ENCODE data around the gene NFATC1.

The NFATC1 gene

DNA sequence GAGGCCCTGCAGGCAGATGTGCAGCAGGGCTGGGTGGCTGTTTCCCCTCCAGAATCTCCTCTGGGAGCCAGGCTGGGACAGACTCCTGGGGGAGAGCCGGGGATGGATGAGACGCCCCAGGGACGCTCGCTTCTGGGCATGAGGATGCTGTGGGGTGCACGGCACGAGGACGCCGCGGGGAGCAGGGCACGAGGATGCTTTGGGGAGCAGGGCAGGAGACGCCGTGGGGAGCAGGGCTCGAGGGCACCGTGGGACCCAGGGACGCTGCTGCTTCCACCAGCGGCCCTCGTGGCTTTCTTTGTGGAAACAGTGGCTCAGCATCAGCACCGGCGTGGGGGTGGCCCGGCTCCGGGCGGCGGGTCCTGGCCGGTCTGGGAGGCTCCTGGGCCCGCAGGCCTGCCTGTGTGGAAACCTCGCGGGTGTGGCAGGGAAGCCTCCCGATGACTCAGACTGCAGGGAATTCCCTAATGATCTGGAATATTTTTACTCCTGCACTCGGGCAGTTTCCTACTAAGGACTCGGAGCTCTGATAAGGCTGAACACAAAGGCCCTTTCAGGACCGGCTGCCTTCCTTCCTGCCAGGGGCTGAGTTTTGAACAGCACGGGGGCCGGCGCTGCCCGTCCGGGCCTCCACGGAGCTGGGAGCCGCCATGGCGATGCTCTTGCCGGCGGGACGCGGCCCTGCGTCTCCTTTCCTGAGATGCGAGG, 62.6 kb downstream of the NFATC1 start:
- no peak for DNase-seq (ENCODE audit: low read depth)

DNA sequence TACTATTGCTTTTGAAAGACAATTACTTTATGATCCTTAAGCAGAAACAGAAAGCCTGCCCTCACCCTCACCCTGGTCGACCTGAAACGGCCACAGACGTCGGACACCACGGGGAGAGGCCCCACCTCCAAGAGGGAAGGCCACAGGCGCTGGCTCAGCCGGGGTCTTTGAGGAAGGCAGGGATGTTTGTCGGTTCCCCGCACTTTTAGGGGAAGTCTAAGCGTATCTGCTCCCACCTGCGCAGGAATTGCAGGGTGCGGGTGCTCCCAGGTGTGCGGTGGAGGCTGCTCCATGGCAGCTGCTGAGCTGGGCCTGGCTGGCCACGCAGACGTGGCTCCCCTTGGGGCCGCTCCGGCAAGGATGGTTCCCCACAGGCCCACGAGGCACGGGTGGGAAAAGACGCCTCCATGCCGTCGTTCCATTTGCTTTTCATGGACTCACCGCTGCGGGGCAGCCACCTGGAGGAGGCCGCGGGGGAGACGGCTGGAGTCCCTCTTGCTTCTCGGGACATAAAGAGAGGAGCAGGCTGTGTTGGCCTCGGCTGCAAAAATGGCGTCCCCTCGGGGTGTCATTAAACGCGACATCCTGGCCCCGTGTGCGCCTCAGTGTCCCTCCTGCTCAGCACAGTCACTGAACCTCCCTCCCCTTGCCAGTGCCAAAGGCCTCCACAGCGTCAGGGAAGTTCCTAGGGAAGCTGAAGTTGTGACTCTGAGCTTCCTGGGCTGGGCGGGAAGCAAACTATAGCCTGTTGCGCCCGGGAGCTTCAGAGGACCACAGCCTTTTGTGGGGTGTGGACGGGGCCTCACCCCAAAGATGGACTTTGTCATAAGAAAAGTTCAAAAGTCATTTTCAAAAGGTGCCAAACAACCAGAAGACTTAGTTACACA, 63.4 kb downstream of the NFATC1 start:
- DNase-seq (ENCODE audit: low read depth): no peak

DNA sequence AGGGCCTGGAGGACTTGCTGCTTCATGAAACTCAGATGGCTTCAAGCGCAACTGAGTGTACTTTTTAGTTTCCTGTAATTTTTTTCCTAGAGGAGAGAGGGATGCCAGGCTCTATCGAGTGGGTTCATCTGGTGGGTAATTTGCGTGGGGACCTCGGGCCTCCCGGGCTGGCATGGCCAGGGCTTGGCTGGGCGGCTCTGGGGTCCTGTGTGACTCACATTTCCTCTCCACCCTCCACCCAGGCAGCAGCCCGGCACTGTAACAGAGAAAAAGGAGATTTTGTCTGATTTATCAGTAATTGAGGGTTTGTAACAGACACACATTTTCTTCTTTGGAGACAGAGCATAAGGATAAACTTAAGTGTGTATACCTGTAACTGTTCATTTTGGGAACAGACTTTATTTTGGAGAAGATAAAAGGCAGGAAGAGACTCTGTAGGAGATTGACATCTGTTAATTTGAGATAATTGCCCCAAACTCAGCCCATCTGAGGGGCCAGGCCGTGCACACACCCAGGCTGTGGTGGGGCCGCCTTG, 64.3 kb downstream of the NFATC1 start:
- DNase-seq (ENCODE audit: low read depth): no peak

DNA sequence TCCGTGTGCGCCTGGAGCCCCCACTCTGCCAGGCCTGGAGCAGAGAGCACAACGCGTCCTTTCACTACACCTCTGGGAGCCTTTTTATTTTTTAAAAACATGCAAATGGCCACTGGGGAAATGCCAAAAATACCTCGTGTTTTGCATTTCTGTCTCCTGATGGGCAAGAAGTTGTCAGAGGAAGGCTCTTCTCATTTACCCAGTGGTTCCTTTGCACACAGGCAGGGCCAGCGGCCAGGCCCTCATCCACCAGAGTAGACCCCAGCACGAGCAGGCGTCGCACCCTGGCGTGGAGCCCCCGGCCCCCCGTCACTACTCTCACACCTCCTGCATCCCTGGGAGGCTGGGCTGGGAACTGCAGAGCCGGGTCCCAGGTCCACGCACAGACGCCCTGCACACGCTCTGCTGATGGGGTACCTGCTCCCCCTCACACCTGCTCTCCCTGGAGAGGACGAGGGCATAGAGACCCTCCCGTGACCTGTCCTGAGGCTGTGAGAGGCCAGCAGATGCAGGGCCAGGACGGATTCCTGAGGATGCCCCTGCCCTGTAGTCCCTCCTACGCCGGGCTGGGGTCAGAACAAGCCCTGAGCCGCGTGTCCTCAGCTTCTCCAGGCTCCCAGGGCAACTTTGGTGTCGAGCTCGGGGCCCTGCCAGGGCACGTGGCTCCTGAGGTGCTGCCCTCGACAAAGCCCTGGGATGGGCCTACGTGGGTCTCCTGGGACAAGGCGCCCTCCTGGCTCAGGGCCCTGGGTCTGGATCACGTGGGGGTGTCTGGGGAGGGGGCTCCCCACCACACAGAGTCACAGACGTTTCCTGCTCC, 65.0 kb downstream of the NFATC1 start:
- DNase-seq (ENCODE audit: low read depth): no peak

DNA sequence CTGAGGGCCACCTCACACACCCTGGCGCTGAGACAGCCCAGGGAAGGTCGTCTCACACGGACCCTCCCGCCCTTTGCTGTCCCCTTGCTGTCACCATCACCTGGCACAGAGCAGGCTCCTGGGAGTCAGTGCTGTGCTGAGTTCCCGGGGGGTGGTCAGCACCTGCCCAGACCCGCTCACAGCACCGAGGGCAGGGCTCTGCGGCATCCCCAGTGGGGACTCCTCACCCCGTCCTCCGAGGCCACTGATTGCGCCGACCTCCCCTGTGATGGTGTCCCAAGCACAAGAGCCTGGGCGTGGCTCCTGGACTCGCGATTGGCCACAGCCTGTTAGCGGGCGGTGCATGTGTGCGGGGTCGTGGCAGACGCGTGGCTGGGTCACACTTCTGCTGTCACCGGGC, 65.9 kb downstream of the NFATC1 start:
- no peak for DNase-seq (ENCODE audit: low read depth)

DNA sequence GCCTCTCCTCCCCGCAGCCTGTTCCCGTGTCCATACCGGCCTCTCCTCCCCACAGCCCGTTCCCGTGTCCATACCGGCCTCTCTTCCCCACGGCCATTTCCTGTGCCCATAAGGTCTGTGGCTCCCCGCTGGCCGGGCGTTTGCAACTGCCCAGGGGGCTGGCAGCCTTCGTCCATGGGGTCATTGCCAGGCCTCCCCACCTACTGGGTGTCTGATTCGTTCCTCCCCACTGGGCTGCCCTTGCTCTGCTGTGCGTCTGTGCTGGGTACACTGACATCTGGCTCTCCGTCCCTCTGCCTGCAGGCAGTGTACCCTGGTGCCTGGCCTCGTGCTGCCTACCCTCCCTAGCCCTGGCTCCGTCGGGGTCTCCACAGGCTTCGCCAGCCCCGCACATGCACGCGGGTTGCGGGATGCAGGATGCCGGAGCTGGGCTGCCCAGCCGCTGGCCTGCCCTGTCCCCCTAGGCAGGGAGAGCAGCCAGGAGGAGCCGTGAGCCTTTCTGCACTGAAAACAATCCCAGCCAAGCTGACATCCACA, 67.8 kb downstream of the NFATC1 start:
- DNase-seq (ENCODE audit: low read depth): no peak

DNA sequence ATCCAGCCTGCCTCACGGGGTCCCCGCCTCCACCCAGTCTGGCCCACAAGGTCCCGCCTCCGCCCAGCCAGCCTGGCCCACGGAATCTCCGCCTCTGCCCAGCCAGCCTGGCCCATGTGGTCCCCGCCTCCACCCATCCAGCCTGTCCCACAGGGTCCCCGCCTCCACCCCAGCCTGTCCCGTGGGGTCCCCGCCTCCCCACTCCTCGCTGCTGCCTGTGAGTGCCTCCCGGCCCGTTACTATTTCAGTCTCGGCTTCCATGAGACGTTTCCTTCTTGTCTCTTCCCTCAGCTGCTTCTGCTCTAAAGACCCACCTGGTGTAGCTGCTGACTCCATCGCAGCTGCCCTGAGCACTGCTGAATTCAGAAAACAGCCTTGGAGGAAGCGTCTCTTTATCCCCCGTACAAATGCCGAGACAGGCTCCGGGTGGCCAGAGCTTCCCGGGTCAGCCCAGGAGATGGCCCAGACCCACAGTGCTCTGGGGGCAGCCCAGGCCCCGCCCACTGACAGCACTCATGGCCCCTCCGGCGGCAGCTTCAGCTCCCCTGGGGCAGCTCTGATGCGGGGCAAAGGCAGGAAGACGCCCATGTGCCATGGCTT, 69.8 kb downstream of the NFATC1 start:
- DNase-seq (ENCODE audit: low read depth): no peak

DNA sequence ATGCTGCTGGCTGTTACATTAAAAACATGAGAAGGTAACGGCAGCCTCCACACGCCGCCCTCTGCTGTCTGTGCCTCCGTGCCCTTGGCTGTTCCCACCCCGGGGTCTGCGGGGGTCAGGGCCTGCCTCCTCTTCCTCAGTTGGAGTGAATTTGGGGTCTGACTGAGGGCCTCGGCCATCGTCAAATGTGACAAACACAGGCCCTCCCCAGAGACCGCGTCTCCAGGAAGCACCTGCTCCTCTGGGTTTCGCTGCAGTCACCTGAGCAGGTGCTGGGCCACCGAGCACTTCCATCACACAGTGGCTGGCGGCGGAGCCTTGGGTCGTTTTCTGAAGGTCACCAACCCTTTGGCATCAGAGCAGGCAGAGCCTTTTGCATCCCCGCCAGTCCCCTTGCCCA, 70.9 kb downstream of the NFATC1 start:
- no peak for DNase-seq (ENCODE audit: low read depth)

DNA sequence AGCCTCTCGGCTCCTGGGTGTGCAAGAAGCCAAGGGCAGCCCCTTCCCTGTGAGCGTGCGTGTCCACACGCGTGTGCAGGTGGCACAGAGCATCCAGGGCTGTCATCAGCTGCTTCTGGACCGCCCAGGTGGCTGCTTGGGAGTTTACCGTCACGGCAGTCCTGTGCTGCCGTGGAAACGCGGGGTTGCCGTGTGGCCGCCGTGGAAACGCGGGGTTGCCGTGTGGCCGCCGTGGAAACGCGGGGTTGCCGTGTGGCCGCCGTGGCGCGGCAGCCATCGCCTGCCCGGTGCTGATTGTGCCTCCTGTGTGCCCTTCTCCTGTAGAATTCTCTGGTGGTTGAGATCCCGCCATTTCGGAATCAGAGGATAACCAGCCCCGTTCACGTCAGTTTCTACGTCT, 71.4 kb downstream of the NFATC1 start:
- no peak for DNase-seq (ENCODE audit: low read depth)

DNA sequence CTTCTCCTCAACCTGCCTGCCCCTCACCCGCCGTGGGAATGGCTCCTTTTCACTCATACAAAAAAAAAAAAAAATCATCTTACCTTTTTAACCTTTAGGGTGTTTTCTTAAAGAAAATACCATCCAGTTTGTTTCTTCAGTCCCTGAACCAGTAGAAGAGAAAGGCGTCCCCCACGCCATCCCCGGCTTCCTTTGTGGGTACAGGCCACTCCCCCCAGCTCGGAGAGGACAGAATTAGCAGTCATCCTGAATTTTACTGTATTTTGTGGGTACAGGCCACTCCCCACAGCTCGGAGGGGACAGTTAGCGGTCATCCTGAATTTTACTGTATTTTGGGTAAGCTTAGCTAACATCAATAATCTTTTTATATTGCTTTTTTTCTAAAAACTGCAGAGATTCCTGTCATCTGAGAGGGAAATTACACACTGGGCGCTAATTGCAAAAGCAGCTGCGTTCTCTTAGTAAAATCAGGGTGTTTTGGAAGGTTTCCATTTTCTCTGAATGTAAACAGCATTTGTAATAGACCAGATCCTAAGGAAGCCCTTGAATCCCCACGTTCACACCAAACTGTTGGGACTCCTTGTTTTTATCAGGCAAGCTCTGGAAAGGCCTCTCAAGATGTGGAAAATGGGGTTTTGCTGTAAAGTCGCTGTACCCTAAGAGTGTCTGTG, 72.5 kb downstream of the NFATC1 start:
- no peak for DNase-seq (ENCODE audit: low read depth)

DNA sequence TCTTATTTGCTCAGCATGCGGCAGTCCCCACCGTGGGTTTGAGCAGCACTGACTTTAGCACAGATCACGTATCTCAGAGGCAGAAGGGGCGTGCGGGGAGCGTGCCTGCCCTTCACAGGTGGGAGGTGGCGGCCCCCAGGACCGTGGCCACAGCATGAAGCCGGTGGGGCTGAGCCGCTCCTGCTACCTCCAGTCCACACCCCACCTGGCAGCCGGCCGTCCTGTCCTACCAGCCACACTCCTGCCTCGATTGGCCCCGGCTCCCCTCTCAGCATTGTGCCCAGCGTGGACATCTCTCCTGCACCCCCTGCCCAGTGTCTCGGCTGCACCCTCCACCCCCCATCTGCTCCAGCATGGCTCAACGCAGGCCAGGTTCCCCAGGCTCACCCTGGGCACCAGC, 73.6 kb downstream of the NFATC1 start:
- DNase-seq (ENCODE audit: low read depth): no peak

DNA sequence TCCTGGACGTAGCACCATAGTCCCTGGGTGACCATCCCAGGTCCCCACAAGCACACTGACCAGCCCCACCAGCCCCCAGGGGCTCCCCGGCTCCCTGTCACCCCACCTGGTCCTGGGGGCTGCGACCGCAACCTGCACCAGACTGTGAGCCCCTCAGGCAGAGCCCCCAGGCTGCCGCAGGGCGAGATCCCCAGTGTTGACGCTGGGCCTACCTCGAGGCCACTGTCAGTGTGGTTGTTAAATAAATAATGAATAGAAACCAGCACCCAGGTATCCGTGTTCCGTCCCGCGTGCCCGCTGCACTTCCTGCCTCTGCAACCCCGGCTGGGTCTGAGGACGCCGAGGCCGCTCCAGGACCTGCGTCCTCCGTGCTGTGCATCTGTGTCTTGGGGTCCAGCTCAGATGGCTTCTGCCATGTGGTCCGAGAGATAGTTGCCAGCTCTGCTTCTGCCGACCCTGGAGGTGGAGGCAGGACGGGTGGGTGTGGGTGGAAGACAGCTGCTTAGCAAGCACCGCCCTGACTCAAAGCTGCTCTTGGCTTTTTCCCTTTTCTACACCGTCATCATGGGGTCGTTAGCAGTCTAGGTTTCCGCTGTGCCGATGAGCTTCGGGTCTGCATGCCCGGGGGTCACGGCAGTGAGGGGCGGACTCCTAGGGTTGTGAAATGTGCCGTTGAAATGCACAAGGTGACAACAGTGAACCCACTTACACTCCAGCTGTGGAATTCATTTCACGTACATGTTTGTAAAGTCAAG, 74.2 kb downstream of the NFATC1 start:
- no peak for DNase-seq (ENCODE audit: low read depth)

DNA sequence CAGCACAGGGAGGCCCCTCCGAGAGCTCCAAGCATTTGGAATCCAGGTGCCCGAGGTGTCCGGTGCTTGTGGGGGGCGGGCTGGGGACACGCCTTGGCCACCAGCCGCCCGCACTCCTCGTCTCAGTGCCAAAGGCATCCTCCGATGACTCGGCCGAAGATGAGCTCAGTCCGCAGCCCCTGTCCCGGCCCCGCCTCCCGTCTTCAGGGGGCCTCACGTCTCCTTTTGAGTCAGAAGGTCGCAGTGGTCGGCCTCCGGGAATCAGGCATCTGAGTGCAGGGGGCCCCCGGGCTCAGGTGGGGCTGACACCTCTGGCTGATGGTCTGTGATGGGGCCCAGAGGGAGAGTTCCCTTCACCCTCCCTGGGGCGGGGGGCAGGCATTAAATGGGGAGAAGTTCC, 74.8 kb downstream of the NFATC1 start:
- DNase-seq (ENCODE audit: low read depth): no peak

DNA sequence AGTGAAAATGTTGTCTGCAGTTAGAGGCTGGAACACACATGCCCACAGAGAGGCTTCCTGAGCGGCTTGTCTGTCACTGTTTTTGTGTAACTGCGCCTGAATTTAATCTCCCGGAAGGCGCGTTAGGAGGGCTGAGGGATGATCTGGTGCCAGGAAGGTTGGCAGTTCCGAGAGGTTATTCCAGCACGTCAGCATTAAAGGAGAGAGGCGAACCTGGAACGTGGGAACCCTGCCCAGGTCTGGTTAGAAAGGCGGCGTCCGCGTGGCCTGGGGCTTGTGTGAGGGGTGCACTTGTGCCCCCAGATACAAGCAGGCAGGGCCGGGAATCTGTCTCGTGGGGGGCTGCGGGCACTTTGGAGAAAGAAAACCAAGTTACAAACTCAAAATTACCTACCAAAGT, 75.3 kb downstream of the NFATC1 start:
- DNase-seq (ENCODE audit: low read depth): no peak

DNA sequence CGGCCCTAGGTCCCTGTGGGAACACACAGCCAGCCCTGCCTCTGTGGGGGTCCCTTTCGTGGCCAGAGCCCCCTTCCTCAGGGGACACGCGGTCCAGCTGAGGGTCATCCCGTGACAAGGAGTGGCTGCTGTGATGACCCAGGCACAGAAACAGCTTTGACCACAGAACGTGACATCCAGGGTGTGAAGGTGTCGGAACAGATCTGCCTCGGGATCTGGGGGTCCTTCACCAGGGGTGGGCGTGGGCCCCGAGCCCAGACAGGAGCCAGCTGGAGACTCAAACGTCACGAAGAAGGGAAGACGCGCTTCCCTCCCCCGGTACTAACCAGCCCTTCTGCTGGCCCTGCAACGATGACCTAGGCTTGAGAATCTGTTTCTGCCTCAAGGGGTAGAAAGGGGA, 75.9 kb downstream of the NFATC1 start:
- DNase-seq (ENCODE audit: low read depth): no peak

DNA sequence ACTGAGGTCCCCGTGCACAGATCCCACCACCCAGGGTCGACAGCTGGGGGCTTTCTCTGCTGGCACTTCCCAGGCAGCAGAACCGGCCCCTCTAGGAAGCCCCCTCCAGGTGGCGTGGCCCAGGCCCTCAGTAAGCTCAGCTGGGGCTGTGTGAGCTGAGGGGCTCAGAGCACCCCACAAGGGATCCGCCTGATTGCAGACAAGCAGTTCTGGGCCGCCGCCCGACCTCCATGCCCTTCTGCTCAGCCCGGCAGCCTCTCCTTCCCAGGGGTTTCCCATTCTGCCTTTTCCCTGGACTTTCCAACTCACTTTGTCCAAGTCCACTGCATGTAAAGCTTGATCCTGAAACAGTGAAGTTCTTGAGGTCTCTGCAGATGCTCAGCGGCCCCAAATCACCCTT, 76.4 kb downstream of the NFATC1 start:
- no peak for DNase-seq (ENCODE audit: low read depth)

DNA sequence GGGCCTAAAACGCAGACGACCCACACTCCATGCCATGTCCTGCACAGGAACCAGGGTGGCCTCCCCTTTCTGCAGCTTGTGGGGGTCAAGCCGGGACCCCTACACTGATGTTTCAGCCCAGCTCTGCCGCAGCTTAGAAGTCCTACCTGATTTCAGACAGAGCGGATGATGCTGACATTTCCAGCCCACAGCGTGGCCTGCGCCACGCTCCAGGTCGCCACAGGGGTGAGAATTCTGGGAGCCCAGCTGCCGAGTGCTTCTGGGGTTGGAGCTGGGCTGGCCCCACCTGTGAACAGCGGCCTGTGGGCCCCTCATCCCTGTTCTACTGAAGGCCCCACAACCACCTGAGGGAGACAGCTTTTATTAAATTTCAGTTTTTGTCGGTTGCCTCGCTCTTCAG, 77.2 kb downstream of the NFATC1 start:
- DNase-seq (ENCODE audit: low read depth): no peak

DNA sequence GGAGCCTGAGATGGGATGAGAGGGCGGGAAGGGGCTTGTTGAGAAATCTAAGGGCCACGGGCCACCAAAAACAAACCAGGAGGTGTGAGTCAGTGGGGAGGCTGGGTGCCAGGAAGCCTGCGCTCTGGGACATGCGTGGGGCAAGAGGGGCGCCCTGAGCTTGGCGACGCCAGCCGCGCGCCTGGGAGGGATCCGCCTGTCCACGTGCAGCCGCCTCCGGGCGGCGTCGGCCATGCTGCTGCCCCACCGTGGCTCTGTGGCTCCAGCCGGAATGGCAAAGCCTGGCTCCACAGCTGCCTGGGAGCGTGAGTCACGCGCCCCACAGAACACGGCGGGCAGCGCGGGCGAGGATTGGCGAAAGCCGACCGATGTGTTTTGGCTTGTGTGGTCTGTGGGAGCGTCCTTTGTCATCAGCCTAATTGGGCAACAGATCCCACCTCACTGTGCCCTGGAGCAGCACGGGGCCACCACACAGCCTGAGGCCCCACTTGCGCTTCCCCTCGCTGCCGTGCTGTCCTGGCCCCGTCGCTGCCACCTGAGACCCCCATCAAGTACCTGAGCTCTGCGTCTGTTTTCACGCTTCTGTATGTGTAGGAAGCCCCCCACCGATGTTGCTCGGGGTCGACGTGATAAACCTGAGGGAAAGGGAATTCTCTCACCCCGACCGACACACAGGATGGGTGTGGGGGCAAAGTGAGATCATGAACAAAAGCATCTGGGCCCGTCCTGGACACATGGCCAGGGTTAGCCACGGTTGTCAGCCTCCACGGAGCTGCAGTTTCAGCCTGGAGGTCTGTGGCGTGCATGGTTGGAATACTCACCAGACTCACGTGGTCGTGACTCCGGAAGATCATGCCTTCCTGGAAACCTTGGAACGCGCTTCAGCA, 80.5 kb downstream of the NFATC1 start:
- no peak for DNase-seq (ENCODE audit: low read depth)

DNA sequence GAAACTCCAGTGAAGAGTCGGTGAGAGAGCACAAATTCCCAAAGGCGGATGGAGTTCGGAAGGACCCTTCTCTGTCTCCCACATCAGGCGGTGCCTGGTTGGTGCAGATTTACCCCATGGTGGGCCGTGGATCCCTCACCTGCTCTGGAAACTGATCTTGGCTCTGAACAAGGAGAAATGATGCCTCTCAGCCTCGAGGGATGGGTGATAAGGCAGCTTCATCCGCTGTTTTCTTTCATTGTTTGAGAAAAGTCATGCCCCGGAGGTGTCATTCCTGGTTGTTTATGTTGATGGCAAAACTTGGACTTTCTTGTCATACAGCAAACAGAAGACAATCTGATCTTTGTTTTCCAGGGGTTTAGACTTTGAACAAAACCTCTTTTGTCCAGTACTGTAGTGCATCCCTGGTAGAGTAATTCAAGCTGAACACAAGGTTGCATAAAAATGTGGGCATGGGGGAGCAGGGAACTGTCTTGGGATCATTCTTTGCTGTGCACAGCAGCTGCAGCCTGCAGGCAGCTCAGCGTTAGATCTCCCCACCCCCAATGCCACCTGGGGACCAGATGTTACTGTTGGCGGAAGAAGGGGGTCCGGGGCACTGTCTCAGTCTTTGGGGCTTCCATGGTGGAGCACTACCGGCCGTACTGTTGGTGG, 81.3 kb downstream of the NFATC1 start:
- DNase-seq (ENCODE audit: low read depth): no peak
